ENCODE measurements around the gene CNTLN.
"Not testable (repeated sequence)": the region's sequence is repeated elsewhere in the genome, so short reads cannot be mapped to it uniquely, and the experiment has no call there.

The CNTLN gene

DNA sequence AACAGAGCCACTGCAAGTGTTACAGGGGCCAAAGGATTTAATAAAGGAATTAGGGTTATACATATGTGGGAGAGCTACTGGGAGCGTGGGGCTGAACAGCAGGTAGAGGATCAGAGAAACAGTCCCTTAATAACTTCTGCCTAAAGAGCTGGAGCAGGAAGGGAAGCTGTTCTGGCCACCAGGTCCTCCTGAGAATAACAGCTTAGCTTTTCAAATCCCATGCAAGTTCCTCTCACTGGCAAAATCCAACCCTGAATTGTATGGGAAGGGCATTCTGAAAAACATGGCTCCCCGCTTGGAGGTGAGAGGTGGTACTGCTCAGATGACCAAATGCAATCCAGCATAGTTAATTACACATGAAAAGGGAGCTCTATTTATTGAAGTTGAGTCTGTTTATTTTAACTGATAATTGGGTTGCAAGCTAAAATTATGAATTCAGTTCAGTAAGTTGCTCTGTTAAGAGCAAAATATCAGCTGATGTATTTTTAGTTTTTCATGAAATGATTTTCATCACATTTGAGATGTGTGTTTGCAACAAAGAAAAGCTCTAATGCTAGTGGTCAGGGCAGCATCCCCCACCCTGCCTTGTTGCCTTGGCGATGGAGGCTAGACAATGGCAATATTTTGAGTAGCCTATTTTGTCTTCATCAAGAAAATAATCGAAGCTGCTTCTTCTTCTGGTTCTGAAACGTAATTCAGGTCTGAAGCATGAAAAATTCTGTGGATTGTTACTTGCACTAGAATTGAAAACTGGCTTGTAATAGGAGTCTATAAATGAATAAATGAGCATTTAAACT lies 385.6 kb downstream of the CNTLN start:
- DNase-seq: no peak

DNA sequence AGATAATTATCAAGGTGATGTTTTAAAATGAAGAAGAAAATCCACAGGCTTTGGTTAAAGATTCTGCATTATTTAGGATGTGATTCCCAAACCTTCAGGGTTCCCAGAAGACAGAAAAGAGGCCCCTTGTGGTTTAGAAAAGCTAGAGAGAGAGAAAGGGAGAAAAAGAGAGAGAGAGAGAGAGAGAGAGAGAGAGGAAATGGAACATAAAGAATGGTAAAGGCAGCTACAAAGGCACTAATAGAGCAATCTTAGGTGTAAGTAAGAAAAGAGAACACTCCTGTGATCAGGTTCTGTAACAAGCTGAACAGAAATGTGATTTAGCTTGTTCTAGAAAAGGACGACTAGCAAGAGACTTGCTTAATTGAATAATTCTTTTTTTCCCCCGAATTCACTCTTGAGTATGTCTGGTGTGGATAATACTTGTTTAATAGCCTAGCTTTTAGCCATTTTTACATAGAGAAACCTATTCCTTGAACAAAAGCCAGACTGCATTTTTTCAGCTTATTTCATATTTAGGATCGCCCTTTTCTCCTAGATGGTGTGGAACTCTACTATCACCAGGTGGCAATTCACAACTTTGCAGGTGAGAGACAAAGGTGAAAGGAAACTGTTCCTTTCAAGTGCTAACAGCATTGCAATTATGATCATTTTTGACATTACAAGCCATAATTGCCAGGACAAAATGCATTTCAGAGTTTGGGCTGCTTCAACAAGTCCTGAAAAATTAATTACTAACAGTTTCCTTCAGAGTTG lies 386.4 kb downstream of the CNTLN start:
- DNase-seq: no peak

DNA sequence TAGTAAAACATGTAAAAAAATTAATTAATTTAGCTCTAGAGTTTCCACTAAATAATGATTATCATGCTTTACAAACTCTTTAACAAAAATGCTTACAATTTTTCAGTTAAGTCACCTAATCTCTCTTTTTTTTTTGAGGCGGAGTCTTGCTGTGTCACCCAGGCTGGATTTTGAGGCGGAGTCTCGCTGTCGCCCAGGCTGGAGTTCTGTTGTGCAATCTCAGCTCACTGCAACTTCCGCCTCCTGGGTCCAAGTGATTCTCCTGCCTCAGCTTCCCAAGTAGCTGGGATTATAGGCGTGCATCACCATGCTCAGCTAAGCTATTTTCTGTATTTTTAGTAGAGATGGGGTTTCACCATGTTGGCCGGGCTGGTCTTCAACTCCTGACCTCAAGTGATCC lies 391.9 kb downstream of the CNTLN start:
- not testable (repeated sequence) for DNase-seq

DNA sequence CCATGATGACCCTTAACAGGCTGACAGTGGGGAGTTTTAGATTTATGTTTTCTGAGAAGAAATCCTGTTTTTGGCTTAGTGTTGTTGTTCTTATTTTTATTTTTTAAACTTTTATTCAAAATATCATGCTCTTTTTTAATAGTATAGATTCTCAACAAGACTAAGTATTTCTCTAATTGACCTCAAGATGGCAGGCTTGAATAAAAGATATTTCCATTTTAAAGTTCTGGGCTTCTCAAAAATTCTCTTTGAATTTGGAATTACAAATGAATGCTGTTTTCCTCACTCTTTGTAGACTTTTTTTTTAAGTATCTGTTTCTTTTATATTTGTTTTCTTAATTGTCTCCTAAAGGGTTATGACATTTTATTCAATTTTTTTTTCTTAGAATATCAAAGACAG lies 394.0 kb downstream of the CNTLN start:
- DNase-seq: no peak

DNA sequence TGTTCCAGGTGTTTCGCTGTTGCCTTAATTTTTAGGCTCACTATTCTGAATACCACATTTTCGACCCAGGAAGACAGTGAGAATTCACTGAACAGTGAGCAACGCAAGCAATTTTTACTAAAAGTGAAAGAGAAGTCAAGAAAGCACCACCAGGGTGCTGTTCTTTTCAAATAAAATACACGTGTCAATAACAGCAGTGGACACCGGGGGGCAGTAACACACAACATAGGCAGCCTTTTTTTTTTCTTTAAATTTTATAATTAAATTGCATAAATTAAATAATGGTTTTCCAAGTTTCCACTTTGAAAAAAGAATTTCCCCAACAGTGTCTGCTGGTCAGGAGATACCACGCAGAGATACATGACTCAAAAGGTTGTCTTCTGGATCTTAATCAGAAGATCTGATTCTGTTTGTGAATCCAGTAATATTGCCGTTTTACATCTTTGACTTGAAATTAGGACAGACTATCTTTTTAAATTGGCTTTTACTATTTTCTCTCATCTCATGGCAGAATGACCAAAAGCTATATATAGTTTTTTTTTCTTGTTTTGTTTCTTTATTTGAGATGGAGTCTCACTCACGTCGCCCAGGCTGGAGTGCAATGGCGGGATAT lies 396.9 kb downstream of the CNTLN start:
- no peak for DNase-seq

DNA sequence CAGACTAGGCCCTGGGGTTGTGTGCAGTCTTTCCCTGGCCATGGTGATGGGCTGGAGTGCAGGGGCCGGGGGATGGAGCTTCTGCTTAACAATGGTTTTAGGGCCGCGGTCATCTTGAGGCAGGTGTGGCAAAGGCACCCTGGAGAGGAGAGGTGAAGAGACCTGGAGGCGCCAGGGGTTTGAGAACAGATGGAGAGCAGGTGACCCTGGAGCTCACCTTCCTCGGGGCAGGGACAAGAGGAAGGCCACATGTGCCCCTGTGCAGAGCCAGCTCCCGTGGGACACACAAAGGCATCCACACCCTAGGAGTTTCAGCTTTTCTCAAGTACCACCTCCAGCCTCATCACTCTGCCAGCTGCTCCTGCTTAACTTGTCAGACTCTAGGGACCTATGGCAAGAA lies 397.6 kb downstream of the CNTLN start:
- no peak for DNase-seq

DNA sequence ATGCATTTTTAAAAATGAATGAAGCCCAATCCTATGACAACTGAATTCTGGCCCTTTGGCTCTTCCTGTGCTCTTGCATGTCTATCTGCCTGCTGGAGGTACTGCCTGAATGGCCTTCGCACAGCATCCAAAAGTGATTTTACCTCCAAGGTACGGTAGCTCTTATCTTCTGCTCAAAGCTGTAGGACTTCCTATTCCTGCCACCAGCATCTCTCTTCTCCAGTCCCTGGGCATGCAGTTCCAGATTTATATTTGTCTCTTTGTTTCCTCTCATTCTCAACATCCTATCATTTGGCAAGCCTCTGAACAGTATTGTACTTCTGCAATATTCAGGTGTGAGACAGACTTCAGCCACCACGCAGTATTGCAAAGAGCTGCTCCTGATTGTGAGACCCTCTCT lies 400.3 kb downstream of the CNTLN start:
- no peak for DNase-seq

DNA sequence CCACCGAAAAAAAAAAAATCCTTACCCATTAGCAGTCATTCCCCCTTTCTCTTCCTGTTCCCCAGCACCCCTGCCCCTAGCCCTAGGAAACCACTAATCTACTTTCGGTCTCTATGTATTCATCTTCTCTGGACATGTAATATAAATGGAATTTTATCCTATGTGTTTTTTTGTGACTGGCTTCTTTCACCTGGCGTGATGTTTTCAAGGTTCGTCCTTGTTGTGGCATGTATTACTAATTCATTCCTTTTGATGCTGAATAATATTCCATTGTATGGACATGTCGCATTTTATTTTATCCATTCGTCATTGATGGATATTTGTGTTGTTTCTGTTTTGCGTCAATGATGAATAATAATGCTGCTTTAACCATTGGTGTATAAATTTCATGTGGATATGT lies 401.2 kb downstream of the CNTLN start:
- DNase-seq: no peak

DNA sequence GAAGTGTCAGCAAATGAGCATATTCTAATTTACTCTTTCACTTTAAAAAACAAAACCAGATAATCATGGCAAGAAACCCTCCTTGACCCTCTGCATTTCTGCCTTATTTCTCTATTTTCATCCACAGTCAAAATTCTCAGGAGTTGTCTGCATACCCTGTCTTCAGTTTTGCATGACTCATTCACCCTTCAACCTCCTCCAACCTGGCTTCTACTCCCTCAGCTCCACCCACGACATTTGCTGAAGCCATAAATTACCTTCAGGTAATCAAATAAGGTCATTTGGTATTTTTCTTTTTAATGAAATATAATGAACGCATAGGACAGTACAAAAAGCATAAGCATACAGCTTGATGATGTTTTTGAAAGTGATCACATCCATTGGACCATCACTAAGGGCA lies 416.2 kb downstream of the CNTLN start:
- no peak for DNase-seq
